DMS53 treated with DMSO at 0.1 percent for 48 hours (cell line): ENCODE measurements around the gene N4BP3.
A peak's percentile ranks its signal among the peaks of the same experiment; 100 is the strongest.
"Not testable (repeated sequence)": the region's sequence is repeated elsewhere in the genome, so short reads cannot be mapped to it uniquely, and the experiment has no call there.

ENCODE experiments used
- DNase-seq: peaks from one replicate; lab custom pipeline; 2025; ENCODE audit not compliant: unreplicated experiment; lab: John Stamatoyannopoulos, UW

N4BP3 gene

DNA sequence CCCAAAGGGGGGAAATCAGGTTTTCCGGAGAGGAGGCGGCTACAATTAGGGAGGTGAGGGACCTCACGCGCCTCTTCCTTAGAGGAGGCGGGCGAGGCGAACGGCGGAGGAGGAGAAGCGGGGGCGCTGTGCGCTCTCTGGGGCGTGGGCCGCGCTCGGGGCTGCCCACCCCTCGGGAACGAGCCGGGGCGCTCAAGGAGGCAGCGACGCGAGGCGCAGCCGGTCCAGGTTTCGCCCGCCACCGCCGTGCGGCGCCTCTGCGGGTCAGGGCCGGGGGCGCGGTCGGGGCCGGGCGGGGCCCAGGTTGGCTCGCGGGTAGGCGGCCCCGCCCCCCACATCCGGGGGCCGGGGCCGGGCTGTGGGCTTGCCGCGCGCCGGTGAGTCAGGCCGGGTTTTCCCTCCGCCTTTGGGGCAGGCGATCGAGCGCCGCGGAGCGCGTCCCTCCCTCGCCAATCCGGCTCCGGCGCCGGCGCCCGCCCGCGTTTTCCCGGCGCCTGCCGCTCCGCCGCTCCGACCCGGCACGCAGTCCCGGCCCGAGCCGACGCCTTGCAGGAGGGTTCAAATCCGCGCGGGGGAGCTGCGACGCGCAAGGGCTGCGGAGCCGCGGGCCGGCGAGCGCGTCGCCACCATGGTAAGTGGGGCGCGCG lies at the start of gene N4BP3:
TSS of gene N4BP3 (plus strand) at position 392 of the 647 bp plus-strand sequence. CDS start 6,052 bp downstream, outside the sequence.
- DNase-seq, result peak; percentile 71

DNA sequence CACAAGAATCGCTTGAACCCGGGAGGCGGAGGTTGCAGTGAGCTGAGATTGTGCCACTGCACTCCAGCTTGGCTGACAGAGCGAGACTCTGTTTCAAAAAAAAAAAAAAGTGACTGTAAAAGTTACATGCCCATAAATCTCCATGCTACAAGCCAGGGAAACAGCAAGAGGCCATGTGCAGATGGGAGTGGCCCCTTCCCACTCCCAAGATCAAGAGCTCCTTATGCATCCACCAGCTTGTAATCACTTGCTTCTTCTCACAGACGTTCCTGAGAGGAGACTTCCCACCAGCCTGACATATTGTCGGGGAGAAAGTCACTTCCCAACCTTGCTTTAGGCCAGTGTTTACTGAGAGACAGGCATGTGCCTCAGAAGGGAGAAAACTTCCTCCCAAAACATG lies 45.6 kb upstream of the N4BP3 start:
- no peak for DNase-seq

DNA sequence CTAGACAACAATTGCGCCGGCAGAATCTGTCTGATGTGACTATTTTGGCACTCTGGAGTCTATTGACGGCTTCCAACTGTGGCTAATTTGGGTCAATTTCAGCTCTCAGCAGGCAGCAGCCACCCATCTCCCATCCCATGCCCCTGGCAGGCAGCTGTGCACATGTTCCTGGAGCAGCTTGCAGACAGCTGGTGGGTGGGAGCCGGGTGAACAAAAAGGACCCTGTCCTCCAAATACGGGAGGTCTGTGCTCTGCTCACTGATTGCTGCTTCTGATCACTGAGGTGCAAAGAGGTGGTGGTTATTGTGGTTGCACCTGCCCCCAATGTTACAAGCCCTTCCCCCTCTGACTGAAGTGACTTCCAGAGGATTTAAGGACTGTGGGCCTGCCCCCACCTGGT lies 45.0 kb upstream of the N4BP3 start:
- no peak for DNase-seq

GRCh38 chr5:178069909-178070308 lies 43.4 kb upstream of the N4BP3 start:
- peak; percentile 23 for DNase-seq

DNA sequence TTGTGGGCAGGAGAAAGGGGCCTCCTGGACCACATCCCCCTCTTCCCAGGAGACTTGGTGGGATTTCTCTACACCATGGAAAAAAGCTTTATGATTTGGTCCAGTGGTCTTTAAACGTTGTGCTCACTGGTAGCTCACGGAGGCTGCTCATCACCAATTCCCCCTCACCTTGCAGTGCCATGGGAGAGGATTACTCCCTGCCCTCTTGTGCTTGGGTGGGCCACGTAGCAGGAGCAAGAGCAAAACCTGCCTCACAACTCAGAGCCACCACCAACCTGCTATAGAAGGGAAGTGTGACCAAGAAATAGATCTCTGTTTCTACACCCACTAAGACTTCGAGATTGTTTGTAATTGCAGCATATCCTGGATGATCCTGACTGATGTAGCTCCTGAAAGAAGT lies 42.2 kb upstream of the N4BP3 start:
- DNase-seq, result no peak

DNA sequence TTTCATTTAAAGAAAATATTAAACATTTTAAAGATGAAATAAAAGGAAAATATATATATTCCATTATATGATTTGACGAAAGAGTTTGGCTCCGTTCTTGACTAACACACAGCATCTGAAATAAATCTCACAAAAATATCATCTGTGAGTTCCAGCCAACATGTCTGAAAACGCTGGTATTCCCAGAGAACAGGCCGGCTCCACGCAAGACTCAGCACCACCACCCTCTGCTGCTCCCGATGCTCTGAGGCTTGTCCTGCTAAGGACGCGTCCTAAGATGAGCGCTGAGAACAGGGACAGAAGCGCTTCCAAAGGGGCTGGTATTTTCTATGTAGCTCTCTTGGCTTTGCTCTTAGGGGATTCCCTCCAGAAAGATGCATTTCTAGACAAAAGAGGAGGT lies 40.6 kb upstream of the N4BP3 start:
- DNase-seq, result no peak

DNA sequence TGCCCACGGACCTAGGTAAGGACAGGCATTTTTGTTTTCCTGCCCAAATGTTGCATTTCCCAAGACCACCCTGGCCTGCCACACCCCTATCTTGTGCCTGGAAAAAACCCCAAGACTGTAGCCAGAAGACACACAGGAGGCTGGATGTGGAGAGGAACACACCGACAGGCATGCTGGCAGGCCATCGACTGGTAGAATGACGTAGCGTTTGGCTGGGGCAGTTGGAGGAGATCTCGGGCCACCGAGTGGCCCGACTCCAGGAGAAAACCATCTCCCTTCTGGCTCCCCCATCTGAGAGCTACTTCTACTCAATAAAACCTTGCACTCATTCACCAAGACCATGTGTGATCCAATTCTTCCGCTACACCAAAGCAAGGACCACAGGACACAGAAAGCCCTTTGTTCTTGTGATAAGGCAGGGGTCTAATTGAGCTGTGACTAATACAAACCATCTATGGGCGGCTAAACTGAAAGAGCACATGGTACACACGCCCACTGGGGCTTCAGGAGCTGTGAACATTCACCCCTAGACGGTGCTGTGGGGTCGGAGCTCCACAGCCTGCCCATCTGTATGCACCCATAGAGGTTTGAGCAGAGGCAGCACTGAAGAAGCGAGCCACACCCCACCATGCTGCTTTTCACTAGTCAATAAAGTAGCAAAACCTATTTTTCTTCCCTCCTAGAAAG lies 38.9 kb upstream of the N4BP3 start:
- no peak for DNase-seq

- DNase-seq, result not testable (repeated sequence)
Measured at GRCh38 chr5:178076965-178077364, 36.4 kb upstream of the N4BP3 start.

DNA sequence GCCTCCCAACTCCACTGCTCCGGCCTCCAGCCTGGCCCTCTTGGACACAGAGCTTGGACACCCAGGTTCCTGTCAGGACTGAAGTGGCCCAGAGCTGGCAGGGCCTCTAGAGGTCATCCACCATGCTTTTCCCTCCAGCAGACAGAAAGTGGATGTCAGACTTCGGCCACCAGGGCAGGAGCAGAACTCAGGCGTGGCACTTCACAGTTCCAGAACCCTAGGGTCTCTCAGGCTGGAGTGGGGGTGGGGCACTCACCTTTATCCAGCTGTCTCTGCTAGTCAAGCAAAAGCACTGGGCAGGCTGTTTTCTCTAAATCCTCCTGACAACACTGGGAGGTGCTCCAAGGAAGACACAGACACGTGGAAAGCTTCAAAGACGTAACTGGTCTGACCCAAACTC lies 35.6 kb upstream of the N4BP3 start:
- no peak for DNase-seq

- DNase-seq, result no peak
Measured at GRCh38 chr5:178078197-178079010, 34.9 kb upstream of the N4BP3 start.

GRCh38 chr5:178080056-178080455 lies 33.3 kb upstream of the N4BP3 start:
- DNase-seq, result no peak

DNA sequence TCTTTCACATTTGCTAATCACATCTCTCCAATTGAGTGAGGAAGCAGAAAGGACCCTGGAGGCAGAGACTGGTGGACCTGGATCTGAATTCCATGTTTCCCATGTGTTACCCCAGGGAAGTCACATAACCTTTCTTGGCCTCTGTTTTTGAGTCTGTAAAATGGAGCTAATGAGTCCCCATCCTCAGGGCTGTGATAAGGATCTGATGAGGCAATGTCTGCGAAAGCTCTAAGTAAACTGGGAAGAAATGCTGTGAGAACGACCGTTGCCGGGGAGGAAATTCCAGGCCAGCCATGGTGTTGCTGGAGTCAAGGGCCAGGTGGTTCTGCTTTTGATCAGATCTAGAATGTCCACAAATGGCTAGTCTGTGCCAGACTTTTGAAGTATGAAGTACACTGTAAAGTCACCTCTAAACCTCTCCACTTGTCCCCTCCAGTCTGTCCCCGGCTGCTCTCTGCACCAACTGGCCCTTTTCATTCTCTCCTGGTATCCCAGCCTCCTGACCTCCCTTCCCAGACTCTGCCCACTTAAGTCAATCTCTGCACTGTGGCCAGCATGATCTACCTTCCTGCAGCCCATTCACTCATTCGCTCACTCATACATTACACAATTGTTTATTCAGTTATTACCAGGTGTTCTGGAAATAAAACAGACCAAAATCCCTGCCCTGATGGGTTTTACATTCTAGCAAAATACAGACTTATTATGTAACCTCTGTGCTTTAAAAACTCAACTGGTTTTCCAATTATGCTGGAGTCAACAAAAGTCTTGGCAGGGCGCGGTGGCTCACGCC lies 32.5 kb upstream of the N4BP3 start:
- no peak for DNase-seq

DNA sequence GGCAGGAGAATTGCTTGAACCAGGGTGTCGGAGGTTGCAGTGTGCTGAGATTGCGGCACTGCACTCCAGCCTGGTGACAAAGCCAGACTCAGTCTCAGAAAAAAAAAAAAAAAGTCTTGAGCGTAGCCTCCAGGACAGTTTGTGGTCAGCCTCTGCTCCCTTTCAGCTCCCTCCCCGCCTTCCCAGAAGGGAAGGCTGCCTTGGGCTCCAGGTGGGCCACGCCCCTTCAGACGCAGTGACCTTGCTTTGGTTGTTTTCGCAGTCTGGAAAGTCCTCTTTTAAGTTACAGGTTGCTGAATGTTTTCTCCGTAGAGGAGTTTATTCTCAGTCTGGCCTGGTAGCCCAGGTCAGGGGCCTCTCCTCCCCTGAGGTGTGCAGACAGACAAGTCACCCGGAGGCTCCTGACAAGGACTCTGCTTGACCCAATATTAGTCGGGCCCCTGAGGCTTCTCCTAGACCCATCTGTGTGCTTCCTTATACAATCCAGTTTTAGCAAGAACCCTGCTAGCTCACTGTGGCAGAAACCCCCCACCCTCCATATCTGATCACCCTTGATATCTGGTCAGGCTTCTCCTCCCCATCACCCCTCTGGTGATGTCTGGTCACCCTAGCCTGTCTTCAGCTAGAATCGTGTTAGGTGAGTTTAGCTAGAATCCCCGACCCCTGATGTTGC lies 31.6 kb upstream of the N4BP3 start:
- no peak for DNase-seq

DNA sequence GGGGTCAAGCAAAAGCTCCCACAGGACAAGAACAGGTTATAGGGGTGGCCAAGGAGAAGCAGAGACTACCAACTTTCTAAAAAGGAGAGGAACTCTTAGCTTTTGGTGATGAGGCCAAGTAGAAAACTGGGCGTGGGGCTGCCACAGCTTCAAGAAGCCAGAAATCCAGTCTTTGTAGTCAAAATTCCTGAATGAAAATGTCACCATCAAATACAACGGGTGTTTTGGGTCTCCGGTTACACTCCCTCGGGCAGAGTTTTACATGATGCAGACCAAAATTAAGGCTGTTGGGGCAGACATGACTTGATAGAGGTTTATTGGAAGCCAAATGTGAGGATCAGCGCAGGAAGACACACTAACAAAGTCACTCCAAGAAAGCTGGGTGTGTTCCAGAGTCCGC lies 29.4 kb upstream of the N4BP3 start:
- no peak for DNase-seq

DNA sequence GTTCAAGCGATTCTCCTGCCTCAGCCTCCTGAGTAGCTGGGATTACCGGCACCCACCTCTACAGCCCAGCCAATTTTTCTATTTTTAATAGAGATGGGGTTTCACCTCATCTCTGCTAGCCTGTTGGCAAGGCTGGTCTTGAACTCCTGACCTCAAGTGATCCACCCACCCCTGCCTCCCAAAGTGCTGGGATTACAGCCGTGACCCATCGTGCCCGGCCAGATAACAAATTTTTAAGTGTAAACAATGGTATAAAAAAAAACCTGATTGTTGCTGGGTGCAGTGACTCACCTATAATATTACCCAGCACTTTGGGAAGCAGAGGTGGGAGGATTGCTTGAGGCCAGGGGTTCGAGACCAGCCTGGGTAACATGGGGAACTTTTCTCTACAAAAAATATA lies 28.0 kb upstream of the N4BP3 start:
- no peak for DNase-seq

DNA sequence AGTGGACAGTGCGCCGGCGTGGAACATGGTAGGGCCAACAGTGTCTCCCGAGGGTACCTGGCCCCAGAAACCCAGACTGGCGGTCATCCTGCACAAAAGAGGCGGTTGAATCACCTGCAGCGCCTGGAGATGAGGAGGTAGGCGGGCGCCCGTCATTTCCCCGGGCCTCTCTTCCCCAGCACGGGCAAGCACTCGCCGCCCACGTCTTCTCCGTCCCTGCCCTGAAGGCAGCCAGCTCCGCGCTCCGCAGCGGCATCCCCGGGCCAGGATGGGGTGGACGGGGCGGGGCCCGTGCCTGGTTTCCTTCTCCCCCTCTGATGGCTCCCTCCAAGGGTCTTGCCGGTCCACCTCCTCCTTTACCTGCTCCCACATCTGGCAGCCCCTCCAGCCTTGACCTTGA lies 27.1 kb upstream of the N4BP3 start:
- peak; percentile 10 for DNase-seq

- not testable (repeated sequence) for DNase-seq
Measured at GRCh38 chr5:178087199-178087598, 26.1 kb upstream of the N4BP3 start.

DNA sequence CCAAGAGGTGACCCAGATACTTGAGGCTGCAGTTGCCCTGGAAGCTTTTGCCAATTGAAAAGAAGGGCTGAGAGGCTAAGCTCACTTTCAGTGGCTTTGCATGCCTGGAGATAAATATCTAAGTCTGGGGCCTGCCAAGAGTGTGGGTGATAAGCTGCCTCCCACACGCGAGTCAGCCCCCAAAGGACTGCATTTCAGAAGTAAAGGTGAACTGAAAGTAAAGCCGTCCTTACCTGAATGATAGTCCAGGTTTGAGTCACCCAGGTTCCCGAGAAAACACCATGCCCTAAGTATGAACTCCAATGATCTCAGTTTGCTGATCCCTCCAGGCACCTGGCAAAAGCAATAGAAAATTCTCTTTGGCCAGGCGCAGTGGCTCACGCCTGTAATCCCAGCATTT lies 22.5 kb upstream of the N4BP3 start:
- no peak for DNase-seq

- no peak for DNase-seq
Measured at GRCh38 chr5:178093134-178093533, 20.2 kb upstream of the N4BP3 start.

- DNase-seq, result no peak
Measured at GRCh38 chr5:178094345-178094744, 19.0 kb upstream of the N4BP3 start.

DNA sequence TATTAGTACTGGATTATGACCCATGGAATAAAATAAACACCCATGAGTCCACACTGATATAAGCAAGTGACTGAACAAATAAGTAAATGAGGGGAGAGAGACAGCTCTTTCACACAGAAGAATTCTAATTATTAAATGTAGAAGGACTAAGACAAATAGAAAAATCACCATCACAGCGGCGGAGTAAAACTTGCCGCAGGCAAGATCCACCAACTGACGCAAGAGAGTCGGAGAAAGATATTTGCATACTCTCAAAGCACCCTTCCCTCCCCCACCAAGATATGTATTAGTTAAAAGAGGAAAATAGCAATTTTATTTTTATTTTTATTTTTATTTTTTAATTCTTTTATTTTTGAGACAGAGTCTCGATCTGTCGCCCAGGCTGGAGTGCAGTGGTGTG lies 14.6 kb upstream of the N4BP3 start:
- DNase-seq, result no peak
